Activated T-helper 2 cell treated with anti-CD3 and anti-CD28 coated beads, Interferon-gamma antibody, Interleukin-2, Interleukin-4, amounts not matched to agents 10 μg/mL and 5 μg/mL and 100 μg/mL, durations not matched to agents 14 hours and 24 hours and 36 hours (primary cell): Measurements from ENCODE around the gene IL16. TPM values are rescaled to one million over a fixed set of nuclear protein-coding genes. Genes with fewer than 3 reads are reported as not detected.
"Not testable (repeated sequence)": the region's sequence is repeated elsewhere in the genome, so short reads cannot be mapped to it uniquely, and the experiment has no call there.

ENCODE experiments used
- DNase-seq: peaks from one replicate; pipeline ENCODE4 v3.0.0; 2021; ENCODE audit warnings: low spot score
- H3K27ac Mint-ChIP-seq: one replicate; pipeline ENCODE4 v1.8.0; 2021; ENCODE audit warnings: mixed read lengths
- H3K27me3 Mint-ChIP-seq: one replicate; pipeline ENCODE4 v1.8.0; 2021; ENCODE audit warnings: low read depth, mixed read lengths
- H3K36me3 Mint-ChIP-seq: one replicate; pipeline ENCODE4 v1.8.0; 2021; ENCODE audit warnings: low read depth, mixed read lengths
- H3K4me1 Mint-ChIP-seq: one replicate; pipeline ENCODE4 v1.8.0; 2021; ENCODE audit warnings: low read depth, mixed read lengths
- H3K4me3 Mint-ChIP-seq: one replicate; pipeline ENCODE4 v1.8.0; 2021; ENCODE audit warnings: low read depth, mild to moderate bottlenecking, moderate library complexity, mixed read lengths
- H3K9me3 Mint-ChIP-seq: one replicate; pipeline ENCODE4 v1.8.0; 2021; ENCODE audit warnings: mixed read lengths
- intact Hi-C: fragments of 100-400 bp; cut with micrococcal nuclease; formaldehyde crosslinking; loops from one replicate; pipeline ENCODE4 v1.15.1; 2023
- total RNA-seq: library from RNA; stranded (reverse); gene quantifications from 2 replicates; pipeline ENCODE4 v1.2.3, GENCODE V29; 2022

IL16 gene
- total RNA-seq, result 42.3 and 42.8 TPM in 2 replicates

- no peak within 1 kb of the TSS for H3K27ac Mint-ChIP-seq
- peaks cover 9% of the 10 kb centered on the region for H3K27me3 Mint-ChIP-seq
- no peaks in the 10 kb centered on the region for H3K4me1 Mint-ChIP-seq
- intact Hi-C loops, result no loop called here
- H3K9me3 Mint-ChIP-seq, result no peaks in the 10 kb centered on the region
- no peaks in the 10 kb centered on the region for H3K36me3 Mint-ChIP-seq
- DNase-seq, result no peak
- H3K4me3 Mint-ChIP-seq, result no peak within 1 kb of the TSS
Observed at GRCh38 chr15:81196576-81197254, at the start of gene IL16. Gene IL16 (plus strand): TSS chr15:81196879. CDS start chr15:81225400, 28,521 bp downstream.

DNA sequence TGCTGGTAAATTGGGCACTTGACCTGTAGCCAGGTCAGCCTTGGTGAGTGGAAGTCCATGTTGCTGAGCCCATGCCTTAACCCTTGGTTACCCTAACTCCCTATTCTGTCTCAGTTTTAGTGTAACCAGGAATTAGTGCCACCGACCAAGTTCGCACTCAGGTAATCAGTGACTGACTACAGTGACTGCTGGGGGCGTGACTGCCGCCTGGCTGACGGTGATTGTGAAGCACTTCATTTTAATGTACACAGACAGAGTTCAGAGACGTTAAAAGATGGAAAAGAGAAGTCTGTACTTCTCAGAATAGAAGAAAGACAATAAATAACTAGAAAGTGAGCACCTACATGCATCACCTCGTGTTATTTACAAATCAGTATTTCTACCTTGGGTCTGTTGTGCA, 45.3 kb upstream of the IL16 start:
- intact Hi-C loops, result no loop called here
- no peak for DNase-seq
- H3K36me3 Mint-ChIP-seq, result no peaks in the 10 kb centered on the region
- no peaks in the 10 kb centered on the region for H3K4me1 Mint-ChIP-seq
- no peak overlapping the region for H3K4me3 Mint-ChIP-seq
- H3K27ac Mint-ChIP-seq, result no peak overlapping the region
- H3K9me3 Mint-ChIP-seq, result no peaks in the 10 kb centered on the region
- H3K27me3 Mint-ChIP-seq, result peaks cover 5% of the 10 kb centered on the region

GRCh38 chr15:81152339-81152738, 44.3 kb upstream of the IL16 start:
- no peak overlapping the region for H3K4me3 Mint-ChIP-seq
- DNase-seq, result no peak
- H3K36me3 Mint-ChIP-seq, result no peaks in the 10 kb centered on the region
- intact Hi-C loops, result no loop called here
- H3K4me1 Mint-ChIP-seq, result peaks cover 3% of the 10 kb centered on the region
- H3K27me3 Mint-ChIP-seq, result peaks cover 7% of the 10 kb centered on the region
- H3K9me3 Mint-ChIP-seq, result no peaks in the 10 kb centered on the region
- no peak overlapping the region for H3K27ac Mint-ChIP-seq

DNA sequence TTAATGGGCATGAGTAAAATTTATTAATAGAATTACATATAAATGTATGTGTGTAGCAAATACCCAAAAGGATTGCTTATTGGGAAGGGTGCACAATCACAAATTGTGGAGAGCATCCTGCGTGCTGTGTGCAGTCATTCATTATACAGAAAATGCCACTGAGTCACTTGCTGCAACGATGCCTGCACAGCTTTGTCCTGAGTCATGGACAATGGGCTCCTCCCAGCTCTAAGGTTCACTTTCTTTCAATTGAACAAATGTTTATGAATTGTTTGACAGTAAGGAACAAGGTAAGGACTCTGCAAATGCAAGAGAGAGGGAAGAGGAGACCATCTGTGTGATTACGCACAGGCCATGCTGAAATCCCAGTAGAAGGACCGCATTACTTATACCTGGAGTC, 43.9 kb upstream of the IL16 start:
- H3K27ac Mint-ChIP-seq, result no peak overlapping the region
- peaks cover 7% of the 10 kb centered on the region for H3K27me3 Mint-ChIP-seq
- peaks cover 3% of the 10 kb centered on the region for H3K4me1 Mint-ChIP-seq
- no peak for DNase-seq
- intact Hi-C loops, result no loop called here
- no peaks in the 10 kb centered on the region for H3K36me3 Mint-ChIP-seq
- H3K4me3 Mint-ChIP-seq, result no peak overlapping the region
- H3K9me3 Mint-ChIP-seq, result no peaks in the 10 kb centered on the region

- no peak overlapping the region for H3K4me3 Mint-ChIP-seq
- no peaks in the 10 kb centered on the region for H3K9me3 Mint-ChIP-seq
- H3K36me3 Mint-ChIP-seq, result no peaks in the 10 kb centered on the region
- H3K4me1 Mint-ChIP-seq, result peaks cover 3% of the 10 kb centered on the region
- DNase-seq, result no peak
- intact Hi-C loops, result loop anchor here (1.0 kb wide), 1 partner anchor 111 kb away; no protein-coding TSS in a partner anchor
- H3K27me3 Mint-ChIP-seq, result peaks cover 7% of the 10 kb centered on the region
- no peak overlapping the region for H3K27ac Mint-ChIP-seq
Observed at GRCh38 chr15:81155375-81156218, 41.1 kb upstream of the IL16 start.

DNA sequence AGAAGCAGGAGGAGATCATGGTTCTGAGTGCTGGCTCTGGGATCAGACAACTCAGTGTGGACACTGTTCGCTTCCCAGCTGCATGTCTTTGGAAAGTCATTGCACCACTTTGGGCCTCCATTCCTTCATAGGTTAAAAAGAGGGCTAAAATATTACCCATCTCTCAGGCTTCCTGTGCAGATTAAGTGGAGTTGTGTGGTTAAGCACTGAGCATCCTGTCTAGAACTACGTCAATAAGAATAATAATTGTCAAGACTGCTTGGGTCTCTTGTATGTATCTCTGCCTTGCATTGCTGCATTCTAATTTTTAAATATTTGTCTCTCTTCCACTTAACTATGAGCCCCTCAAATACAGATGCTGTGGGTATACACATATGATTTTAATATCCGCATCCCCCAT, 40.4 kb upstream of the IL16 start:
- intact Hi-C loops, result no loop called here
- no peaks in the 10 kb centered on the region for H3K36me3 Mint-ChIP-seq
- no peaks in the 10 kb centered on the region for H3K9me3 Mint-ChIP-seq
- DNase-seq, result no peak
- no peak overlapping the region for H3K4me3 Mint-ChIP-seq
- H3K4me1 Mint-ChIP-seq, result peaks cover 9% of the 10 kb centered on the region
- no peak overlapping the region for H3K27ac Mint-ChIP-seq
- peaks cover 7% of the 10 kb centered on the region for H3K27me3 Mint-ChIP-seq

DNA sequence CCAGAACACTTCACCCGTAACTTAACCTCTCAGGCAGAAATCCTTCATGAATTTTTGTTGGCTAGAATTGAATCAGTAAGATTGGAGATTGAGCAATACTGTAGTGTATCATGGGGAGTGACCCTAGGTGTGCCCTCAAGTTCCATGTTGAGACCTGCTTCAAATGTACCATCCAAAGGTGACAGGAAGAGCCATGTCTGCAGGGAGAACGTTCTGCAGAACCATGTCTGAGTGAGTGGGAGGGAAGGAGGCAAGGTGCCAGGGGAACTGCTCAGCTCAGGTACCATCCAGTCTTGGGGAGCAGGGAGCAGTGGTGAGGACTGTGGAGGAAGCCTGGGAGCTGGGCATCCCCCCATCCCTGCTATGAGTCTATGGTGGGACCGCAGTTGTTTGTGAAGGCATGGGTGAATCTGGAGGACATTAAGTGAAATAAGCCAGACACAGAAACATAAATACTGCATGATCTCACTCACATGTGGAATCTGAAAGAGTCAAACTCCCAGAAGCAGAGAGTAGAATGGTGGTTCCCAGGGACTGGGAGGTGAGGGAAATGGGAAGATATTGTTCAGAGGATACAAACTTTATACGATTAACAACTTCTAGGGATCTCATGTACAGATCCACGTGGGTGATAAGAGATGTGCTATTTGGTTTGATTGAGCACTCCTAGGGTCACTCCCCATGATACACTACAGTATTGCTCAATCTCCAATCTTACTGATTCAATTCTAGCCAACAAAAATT, 39.3 kb upstream of the IL16 start:
- no peaks in the 10 kb centered on the region for H3K36me3 Mint-ChIP-seq
- H3K9me3 Mint-ChIP-seq, result no peaks in the 10 kb centered on the region
- H3K27me3 Mint-ChIP-seq, result peaks cover 6% of the 10 kb centered on the region
- H3K4me3 Mint-ChIP-seq, result no peak overlapping the region
- intact Hi-C loops, result no loop called here
- no peak for DNase-seq
- no peak overlapping the region for H3K27ac Mint-ChIP-seq
- H3K4me1 Mint-ChIP-seq, result peaks cover 16% of the 10 kb centered on the region

- no peak overlapping the region for H3K27ac Mint-ChIP-seq
- no peak overlapping the region for H3K4me3 Mint-ChIP-seq
- DNase-seq, result no peak
- H3K36me3 Mint-ChIP-seq, result no peaks in the 10 kb centered on the region
- peaks cover 19% of the 10 kb centered on the region for H3K4me1 Mint-ChIP-seq
- H3K9me3 Mint-ChIP-seq, result no peaks in the 10 kb centered on the region
- intact Hi-C loops, result no loop called here
- peaks cover 6% of the 10 kb centered on the region for H3K27me3 Mint-ChIP-seq
Observed at GRCh38 chr15:81157939-81158223, 38.8 kb upstream of the IL16 start.

- H3K36me3 Mint-ChIP-seq, H3K9me3 Mint-ChIP-seq, intact Hi-C loops, H3K27me3 Mint-ChIP-seq, H3K4me3 Mint-ChIP-seq, DNase-seq, H3K27ac Mint-ChIP-seq: not testable (repeated sequence)
- H3K4me1 Mint-ChIP-seq, result peaks cover 19% of the 10 kb centered on the region
Observed at GRCh38 chr15:81158561-81158960, 38.1 kb upstream of the IL16 start.

DNA sequence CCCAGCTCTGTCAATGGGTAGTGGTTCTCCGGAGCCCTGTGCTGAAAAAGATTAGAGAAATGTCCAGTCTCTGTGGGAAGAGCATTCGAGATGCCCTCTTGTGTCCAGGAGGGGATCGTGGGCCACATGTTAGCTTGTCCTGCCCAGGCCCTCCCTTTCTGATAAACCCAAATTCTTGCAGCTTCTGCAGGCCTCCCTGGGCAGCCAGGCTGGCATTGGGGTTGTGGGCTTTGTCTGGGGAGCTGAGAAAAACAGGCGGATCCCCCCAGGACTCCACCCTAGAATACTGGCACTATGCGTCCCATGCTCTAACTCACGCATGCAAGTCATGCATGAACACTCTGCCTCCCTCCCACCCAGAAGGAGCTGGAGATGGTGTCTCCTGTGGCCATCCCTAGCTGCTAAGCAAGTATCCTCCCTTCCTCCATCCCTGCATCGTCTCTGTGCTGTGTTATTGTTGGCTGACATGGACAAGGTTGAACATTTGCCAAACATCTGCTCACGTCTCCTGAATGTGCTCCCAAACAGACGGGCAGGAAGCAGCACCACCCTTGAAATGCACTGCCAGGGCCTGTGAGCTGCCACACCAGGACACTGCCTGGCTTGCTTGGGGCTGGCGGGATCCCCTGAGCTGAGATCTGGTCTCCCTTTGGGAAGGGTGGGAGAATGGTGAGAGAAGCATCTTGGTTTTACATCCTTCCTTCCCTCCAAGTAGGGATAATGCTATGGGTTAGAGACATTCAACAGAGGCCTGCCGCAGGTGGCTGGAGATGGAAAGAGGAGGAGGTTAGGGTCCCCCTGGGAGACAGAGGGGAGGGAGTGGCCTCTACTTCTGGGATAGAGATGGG, 36.1 kb upstream of the IL16 start:
- Mint-ChIP-seq H3K36me3 (no peaks in the 10 kb centered on the region), H3K4me1 (peaks cover 23% of the 10 kb centered on the region), H3K9me3 (no peaks in the 10 kb centered on the region), H3K27me3 (peaks cover 2% of the 10 kb centered on the region), H3K4me3 (no peak overlapping the region), H3K27ac (no peak overlapping the region)
- no peak for DNase-seq
- intact Hi-C loops, result no loop called here

GRCh38 chr15:81161160-81161673, 35.5 kb upstream of the IL16 start:
- H3K36me3 Mint-ChIP-seq, result no peaks in the 10 kb centered on the region
- peaks cover 2% of the 10 kb centered on the region for H3K27me3 Mint-ChIP-seq
- intact Hi-C loops, result no loop called here
- no peak overlapping the region for H3K27ac Mint-ChIP-seq
- peaks cover 23% of the 10 kb centered on the region for H3K4me1 Mint-ChIP-seq
- H3K4me3 Mint-ChIP-seq, result no peak overlapping the region
- no peaks in the 10 kb centered on the region for H3K9me3 Mint-ChIP-seq
- DNase-seq, result no peak

GRCh38 chr15:81161851-81162250, 34.8 kb upstream of the IL16 start:
- Mint-ChIP-seq H3K27ac (no peak overlapping the region), H3K9me3 (no peaks in the 10 kb centered on the region), H3K36me3 (no peaks in the 10 kb centered on the region), H3K4me1 (peaks cover 24% of the 10 kb centered on the region), H3K27me3 (no peaks in the 10 kb centered on the region), H3K4me3 (no peak overlapping the region)
- intact Hi-C loops, result no loop called here
- DNase-seq, result no peak
